GM18870 (cell line): ENCODE results near the gene NLRP10.

Experiments used
- ATAC-seq: cut with Tn5 transposase; IDR thresholded peaks from one replicate; pipeline ENCODE4 v1.9.1; 2021; ENCODE audit warnings: moderate library complexity; ENCODE audit not compliant: unreplicated experiment

NLRP10 gene

GRCh38 chr11:7974668-7975067, 9.4 kb upstream of the NLRP10 start:
- no peak for ATAC-seq

- ATAC-seq = no peak
These were observed 7.8 kb upstream of the NLRP10 start for GRCh38 chr11:7973011-7973410.

- no peak for ATAC-seq
These were observed 6.6 kb upstream of the NLRP10 start for GRCh38 chr11:7971846-7972245.

- no peak for ATAC-seq
These were observed 4.8 kb upstream of the NLRP10 start for GRCh38 chr11:7969756-7970646.

GRCh38 chr11:7968686-7969085, 3.4 kb upstream of the NLRP10 start:
- ATAC-seq = no peak

- no peak for ATAC-seq
These were observed 2.6 kb upstream of the NLRP10 start for GRCh38 chr11:7967826-7968225.

GRCh38 chr11:7967097-7967496, 1.9 kb upstream of the NLRP10 start:
- ATAC-seq = no peak

GRCh38 chr11:7964873-7965272, 374 bp downstream of the NLRP10 start:
- no peak for ATAC-seq

- no peak for ATAC-seq
These were observed 986 bp downstream of the NLRP10 start for GRCh38 chr11:7964261-7964660.

GRCh38 chr11:7955191-7955590, 10.1 kb downstream of the NLRP10 start:
- ATAC-seq = no peak

GRCh38 chr11:7949934-7950333, 15.3 kb downstream of the NLRP10 start:
- no peak for ATAC-seq

GRCh38 chr11:7944123-7944522, 21.1 kb downstream of the NLRP10 start:
- no peak for ATAC-seq

GRCh38 chr11:7941608-7942007, 23.6 kb downstream of the NLRP10 start, which contains the start of gene OR10A3:
OR10A3 (minus strand) TSS chr11:7941708; CDS start chr11:7939520, 2,188 bp downstream.
- no peak for ATAC-seq

- ATAC-seq = no peak
These were observed 24.1 kb downstream of the NLRP10 start for GRCh38 chr11:7941146-7941545.

- no peak for ATAC-seq
These were observed 28.6 kb downstream of the NLRP10 start for GRCh38 chr11:7936615-7937014.

GRCh38 chr11:7931168-7931567, 34.1 kb downstream of the NLRP10 start, which contains the start of gene OR10A6:
OR10A6 (minus strand) TSS chr11:7931268; CDS start chr11:7928662, 2,606 bp downstream.
- no peak for ATAC-seq

- ATAC-seq = no peak
These were observed 37.6 kb downstream of the NLRP10 start for GRCh38 chr11:7927635-7928034.

- ATAC-seq = no peak
These were observed 40.7 kb downstream of the NLRP10 start for GRCh38 chr11:7924536-7924935.

- ATAC-seq = no peak
These were observed 47.1 kb downstream of the NLRP10 start for GRCh38 chr11:7918141-7918540.
